Sigmoid colon (tissue), 3 donors: ENCODE results near the gene TXN.

ENCODE experiments used
- CTCF ChIP-seq, 4 experiments: fragments of 450-650 bp in 3 of 4; fragments of 200-600 bp in 1 of 4; IDR thresholded peaks; one replicate each; pipeline ENCODE4 v1.5.1; 2016 to 2019; ENCODE audit warnings: antibody characterized with exemption in 4 of 4, mild to moderate bottlenecking in 3 of 4, moderate library complexity in 2 of 4
- POLR2A ChIP-seq, 2 donors: fragments of 450-650 bp; IDR thresholded peaks; one replicate each; pipeline ENCODE4 v1.6.1; 2016; ENCODE audit warnings: antibody characterized with exemption in 2 of 2, mild to moderate bottlenecking in 2 of 2, moderate library complexity in 2 of 2

GRCh38 chr9:110276781-110277180 is 20.5 kb upstream of the TXN start:
- no peak for TF ChIP-seq CTCF (IDR thresholded peaks at IDR 0.05)
- TF ChIP-seq POLR2A (IDR thresholded peaks at IDR 0.05), result no peak
